ENCODE data around the gene MEF2D.

The MEF2D gene

GRCh38 chr1:156524481-156524869, 23.9 kb upstream of the MEF2D start:
- DNase-seq (ENCODE audit: low read depth, low spot score) = no peak

- DNase-seq (ENCODE audit: low read depth, low spot score) = no peak
These were observed 23.4 kb upstream of the MEF2D start for GRCh38 chr1:156523801-156524480.

DNA sequence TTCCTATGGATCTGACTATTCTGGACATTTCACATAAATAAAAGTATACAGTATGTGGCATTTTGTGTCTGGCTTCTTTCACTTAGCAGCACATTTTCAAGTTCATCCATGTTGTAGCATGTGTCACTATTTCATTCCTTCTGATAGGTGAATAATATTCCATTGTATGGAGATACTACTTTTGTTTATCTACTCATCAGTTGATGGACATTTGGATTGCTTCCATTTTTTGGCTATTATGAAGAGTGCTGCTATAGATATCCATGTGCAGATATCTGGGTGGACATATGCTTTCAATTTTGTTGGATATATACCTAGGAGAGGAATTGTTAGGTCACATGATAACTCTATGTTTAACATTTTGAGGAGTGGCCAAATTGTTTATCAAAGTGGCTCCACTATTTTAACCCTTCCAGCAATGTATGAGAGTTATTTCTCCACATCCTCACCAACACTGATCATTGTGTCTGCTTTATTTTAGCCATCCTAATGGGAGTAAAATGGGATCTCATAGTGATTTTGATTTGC, 21.9 kb upstream of the MEF2D start:
- DNase-seq (ENCODE audit: low read depth, low spot score) = no peak

- no peak for DNase-seq (ENCODE audit: low read depth, low spot score)
These were observed 17.2 kb upstream of the MEF2D start for GRCh38 chr1:156517748-156518147.

DNA sequence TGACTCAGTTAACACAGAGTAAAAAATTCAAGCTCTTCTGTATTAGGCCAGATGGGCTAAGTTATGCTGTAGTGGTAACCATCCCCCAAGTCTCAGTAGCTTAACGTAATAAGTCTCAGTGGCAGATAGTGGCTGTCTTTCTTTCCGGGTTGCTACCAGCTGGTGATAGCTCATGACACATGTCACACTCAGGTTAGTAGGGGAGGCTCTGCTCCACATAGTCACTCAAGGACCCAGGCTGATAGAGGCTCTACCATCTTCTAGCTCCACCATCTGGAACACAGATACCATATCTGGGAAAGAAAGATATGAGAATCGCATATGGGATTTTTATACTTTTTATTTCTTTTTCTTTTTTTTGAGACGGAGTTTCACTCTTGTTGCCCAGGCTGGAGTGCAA, 16.2 kb upstream of the MEF2D start:
- DNase-seq (ENCODE audit: low read depth, low spot score) = no peak

GRCh38 chr1:156515956-156516355, 15.4 kb upstream of the MEF2D start:
- no peak for DNase-seq (ENCODE audit: low read depth, low spot score)

- DNase-seq (ENCODE audit: low read depth, low spot score) = no peak
These were observed 12.6 kb upstream of the MEF2D start for GRCh38 chr1:156513185-156513584.

GRCh38 chr1:156511644-156512043, 11.1 kb upstream of the MEF2D start:
- no peak for DNase-seq (ENCODE audit: low read depth, low spot score)

- DNase-seq (ENCODE audit: low read depth, low spot score) = no peak
These were observed 10.1 kb upstream of the MEF2D start for GRCh38 chr1:156510709-156511108.

- DNase-seq (ENCODE audit: low read depth, low spot score) = no peak
These were observed 9.0 kb upstream of the MEF2D start for GRCh38 chr1:156509424-156510034.

DNA sequence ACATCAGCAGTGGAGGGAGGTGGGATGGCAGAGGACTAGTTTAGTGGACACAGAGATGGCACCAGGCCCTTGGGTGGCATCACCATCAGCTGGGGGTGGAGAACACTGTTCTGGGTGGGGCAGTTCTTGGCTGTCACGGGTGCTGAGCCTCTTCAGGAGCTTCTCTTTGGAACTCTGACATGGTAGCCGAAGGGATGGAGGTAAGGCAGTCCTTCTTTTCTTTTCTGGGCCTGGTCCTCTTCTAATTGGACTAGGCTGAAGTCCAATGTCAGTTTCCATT, 8.3 kb upstream of the MEF2D start:
- no peak for DNase-seq (ENCODE audit: low read depth, low spot score)

DNA sequence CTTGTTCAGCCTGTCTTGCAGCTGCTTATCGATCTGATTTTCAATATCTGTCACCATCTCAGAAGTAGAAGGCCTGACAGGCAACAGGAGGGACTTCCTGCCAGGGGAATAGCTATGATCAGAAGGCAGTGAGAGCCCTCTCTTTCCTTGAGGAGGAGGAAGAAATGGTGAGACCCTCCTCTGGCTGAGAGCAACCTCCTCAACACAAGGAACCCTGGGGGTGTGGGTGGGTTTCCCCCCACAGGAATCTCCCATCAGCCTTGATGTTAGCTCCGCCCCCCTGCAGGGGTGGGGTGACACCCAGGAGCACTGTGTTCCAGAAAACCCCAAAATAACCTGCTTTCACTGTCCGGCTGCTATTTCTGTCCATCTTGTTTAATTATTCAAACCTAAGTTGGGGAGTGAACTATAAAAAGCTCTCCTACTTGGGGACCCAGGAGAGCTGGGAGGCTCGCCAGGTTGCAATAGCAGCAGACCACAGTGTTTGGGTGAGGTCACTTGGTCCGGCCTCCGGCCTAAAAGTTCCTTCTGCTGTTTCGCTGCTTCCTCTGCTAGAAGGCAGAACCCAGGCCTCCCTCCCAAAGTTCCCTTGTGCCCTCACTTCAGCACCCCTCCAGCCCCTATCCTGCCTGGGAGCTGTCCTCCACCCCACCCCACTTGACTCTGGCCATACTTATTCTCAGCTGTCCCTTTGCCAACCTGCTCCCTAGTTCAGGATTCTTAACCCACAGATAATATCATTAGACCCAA, 7.8 kb upstream of the MEF2D start:
- no peak for DNase-seq (ENCODE audit: low read depth, low spot score)

DNA sequence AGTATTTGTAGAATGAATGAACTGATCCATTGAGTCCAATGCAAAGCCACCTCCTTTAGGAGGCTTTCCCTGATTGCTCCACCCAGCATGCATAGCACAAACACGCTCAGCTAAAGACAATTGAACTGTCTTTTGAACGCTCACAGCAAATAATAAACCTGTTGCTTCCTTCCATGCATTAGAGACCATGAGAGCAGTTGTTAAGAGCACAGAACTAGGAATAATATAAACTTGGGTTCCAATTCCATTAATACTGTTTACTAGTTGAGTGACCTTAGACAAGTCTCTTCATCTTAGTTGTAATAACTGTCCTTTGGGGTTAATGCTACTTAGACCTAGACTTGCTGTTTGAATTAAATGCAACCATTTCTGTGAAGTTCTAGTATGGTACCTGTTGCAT, 5.9 kb upstream of the MEF2D start:
- DNase-seq (ENCODE audit: low read depth, low spot score) = no peak

GRCh38 chr1:156505679-156506298, 5.2 kb upstream of the MEF2D start:
- DNase-seq (ENCODE audit: low read depth, low spot score) = no peak

- DNase-seq (ENCODE audit: low read depth, low spot score) = peak; percentile 96
These were observed 4.5 kb upstream of the MEF2D start for GRCh38 chr1:156504821-156505678.

- DNase-seq (ENCODE audit: low read depth, low spot score) = no peak
These were observed 3.9 kb upstream of the MEF2D start for GRCh38 chr1:156504438-156504813.

DNA sequence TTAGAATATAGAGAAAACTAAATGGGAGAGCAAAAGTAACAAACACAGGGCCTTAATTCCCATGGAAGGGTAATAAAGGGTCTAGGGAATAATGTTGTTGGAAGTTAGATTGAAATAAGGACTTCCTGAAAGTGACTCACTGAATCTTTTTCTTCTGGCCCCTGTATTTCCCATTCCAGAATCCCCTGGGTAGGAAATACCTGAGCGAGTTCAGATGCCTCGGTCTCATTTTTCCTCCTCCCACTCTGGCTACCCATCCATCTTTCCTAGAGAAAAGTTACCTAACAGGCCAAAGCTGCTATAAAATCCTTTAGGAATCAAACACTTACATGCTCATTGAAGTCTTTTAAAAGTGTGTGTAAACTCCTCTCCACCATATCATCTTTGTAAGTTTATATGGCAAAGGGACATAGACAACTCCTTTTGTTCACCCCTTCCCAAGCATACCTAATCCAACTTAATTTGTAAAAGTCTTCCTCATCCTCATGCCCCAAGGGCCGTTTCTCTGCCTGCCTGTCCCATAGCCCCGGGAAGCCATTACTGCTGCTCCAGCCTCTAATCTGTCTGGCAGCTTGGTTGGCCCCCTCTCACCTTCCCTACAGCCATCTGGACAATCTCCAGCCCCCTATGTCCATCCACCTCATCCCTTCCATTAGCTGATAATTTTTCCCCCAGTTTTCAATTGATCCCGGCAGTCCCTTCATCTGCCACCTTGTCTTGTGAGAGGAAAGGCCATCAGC, 3.3 kb upstream of the MEF2D start:
- no peak for DNase-seq (ENCODE audit: low read depth, low spot score)

- DNase-seq (ENCODE audit: low read depth, low spot score) = no peak
These were observed 2.5 kb upstream of the MEF2D start for GRCh38 chr1:156502894-156503697.

DNA sequence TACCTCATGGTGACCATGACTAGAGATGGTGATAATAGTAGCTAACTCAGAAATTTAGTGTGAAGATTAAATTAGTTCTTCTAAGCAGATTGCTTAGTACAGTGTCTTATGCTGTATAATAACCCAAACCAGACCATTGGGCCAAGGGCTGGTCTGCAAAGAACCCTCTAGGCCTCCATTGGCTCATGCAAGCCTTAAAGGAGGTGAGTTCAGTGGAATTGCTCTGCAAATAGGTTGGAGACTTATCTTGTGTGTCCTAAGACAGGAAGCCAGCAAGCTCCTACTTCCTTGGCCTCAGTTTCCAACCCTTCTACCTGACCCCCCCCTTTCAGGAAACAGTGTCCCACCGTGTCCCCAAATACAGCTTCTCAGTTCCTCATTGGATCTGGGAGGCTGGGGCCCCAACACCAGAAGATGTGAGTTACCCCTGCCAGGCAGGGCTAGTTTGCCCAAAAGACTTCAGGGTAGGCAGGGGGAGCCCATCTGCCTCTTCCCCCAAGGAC, 1.9 kb upstream of the MEF2D start:
- no peak for DNase-seq (ENCODE audit: low read depth, low spot score)
